Motor neuron (in vitro differentiated cells): ENCODE results near the gene SNX1. TPM values are rescaled to one million over a fixed set of nuclear protein-coding genes. Genes with fewer than 3 reads are reported as not detected.

Source experiments
- ATAC-seq, 8 experiments: fragments of 200-7000 bp; cut with Tn5 transposase; replicated peaks in 6 of 8; 2 replicates each; pipeline ENCODE4 v1.8.0; 2021; ENCODE audit warnings: mild to moderate bottlenecking in 8 of 8, moderate library complexity in 8 of 8
- H3K27ac ChIP-seq, 2 donors: fragments of 250-450 bp; sonication (Bioruptor Pico); 2 replicates each; pipeline ENCODE4 v1.9.0; 2021; ENCODE audit warnings: antibody characterized with exemption in 2 of 2, mild to moderate bottlenecking in 2 of 2, moderate library complexity in 1 of 2
- H3K4me1 ChIP-seq, 2 donors: fragments of 250-450 bp; sonication (Bioruptor Pico); replicated peaks in 1 of 2; 2 replicates each; pipeline ENCODE4 v1.6.1; 2021; ENCODE audit warnings: antibody characterized with exemption in 2 of 2, mild to moderate bottlenecking in 2 of 2, moderate library complexity in 1 of 2
- H3K4me3 ChIP-seq, 5 donors: fragments of 250-450 bp; sonication (Bioruptor Pico); 2 replicates each; pipeline ENCODE4 v1.9.0; 2021; ENCODE audit warnings: antibody characterized with exemption in 5 of 5, mild to moderate bottlenecking in 5 of 5, moderate library complexity in 4 of 5
- WGBS, 10 experiments: fragments of 450-650 bp; shearing (Covaris generic); methylation state at CpG; one replicate each; pipeline ENCODE4 v1.0.0; 2022; 5-methylcytosine and 5-hydroxymethylcytosine counted together
- in situ Hi-C, 9 experiments: fragments of 400-800 bp; cut with MboI; loops; one replicate each; pipeline ENCODE4 v1.15.0; 2021; ENCODE audit warnings: low sequenced_read_pairs in 9 of 9, low pct_unique_long_range_greater_than_20kb in 2 of 9; ENCODE audit not compliant: unreplicated experiment in 9 of 9
- total RNA-seq, 8 experiments: library from RNA; unstranded; fragments of 300-600 nt; gene quantifications; 2 replicates each; pipeline versions ENCODE4 v1.2.3 to v1.2.4, GENCODE V29; 2022

The SNX1 gene
- total RNA-seq, 8 experiments from 2014 or later: 18.4 to 106 (median 41.6) TPM

- no peak overlapping the region for H3K4me3 ChIP-seq
- in situ Hi-C loops: no loop called here
- H3K27ac ChIP-seq: no peak overlapping the region
- 53 to 100% (median 94%) methylated on average over 1 to 7 of the region's 16 CpGs; no CpG with 5 or more reads in 2 of the 10 experiments for WGBS, 10 experiments
- no peak for ATAC-seq
- H3K4me1 ChIP-seq: peaks cover 8 to 18% of the 10 kb centered on the region in 2 donors
These were observed 61.0 kb downstream of the SNX1 start for GRCh38 chr15:64156652-64157331.

GRCh38 chr15:64157599-64158125, 61.9 kb downstream of the SNX1 start:
- Histone ChIP-seq H3K4me3 (no peak overlapping the region), H3K27ac (no peak overlapping the region), H3K4me1 (peaks cover 10 to 15% of the 10 kb centered on the region in 2 donors)
- no peak for ATAC-seq
- 83 to 100% (median 93%) methylated on average over 1 of the region's 1 CpG; no CpG with 5 or more reads in 6 of the 10 experiments for WGBS, 10 experiments
- in situ Hi-C loops: no loop called here

GRCh38 chr15:64158363-64159134, 62.8 kb downstream of the SNX1 start:
- ATAC-seq: no peak
- in situ Hi-C loops: no loop called here
- 60 to 100% (median 91%) methylated on average over 1 to 10 of the region's 11 CpGs; no CpG with 5 or more reads in 1 of the 10 experiments for WGBS, 10 experiments
- no peak overlapping the region for H3K4me3 ChIP-seq
- peaks cover 11 to 13% of the 10 kb centered on the region in 2 donors for H3K4me1 ChIP-seq
- no peak overlapping the region for H3K27ac ChIP-seq

- in situ Hi-C loops: no loop called here
- 0 to 73% (median 43%) methylated on average over 2 to 7 of the region's 12 CpGs; no CpG with 5 or more reads in 3 of the 10 experiments for WGBS, 10 experiments
- Histone ChIP-seq H3K27ac (peak overlapping the region; percentile 82 to 84), H3K4me3 (peak overlapping the region; percentile 56 to 100 (median 80)), H3K4me1 (peaks cover 18 to 20% of the 10 kb centered on the region in 2 donors)
- no peak for ATAC-seq
These were observed 66.1 kb downstream of the SNX1 start for GRCh38 chr15:64161688-64162477.

GRCh38 chr15:64162478-64162868, 66.7 kb downstream of the SNX1 start:
- Histone ChIP-seq H3K4me1 (peaks cover 18 to 20% of the 10 kb centered on the region in 2 donors), H3K4me3 (peak overlapping the region; percentile 56 to 100 (median 80)), H3K27ac (peak overlapping the region; percentile 82 to 84)
- in situ Hi-C loops: no loop called here
- peak; percentile 12 to 37 (median 31) for ATAC-seq
- 0 to 2% methylated on average over 2 to 9 of the region's 21 CpGs; no CpG with 5 or more reads in 8 of the 10 experiments for WGBS, 10 experiments

GRCh38 chr15:64162869-64163658, 67.3 kb downstream of the SNX1 start, which contains the start of gene PPIB:
TSS of gene PPIB (minus strand) at chr15:64163022. CDS start at chr15:64162986, 36 bp downstream.
- peaks cover 18 to 20% of the 10 kb centered on the region in 2 donors for H3K4me1 ChIP-seq
- WGBS, 10 experiments: 0 to 100% (median 14%) methylated on average over 1 to 13 of the region's 69 CpGs
- in situ Hi-C loops: no loop called here
- peak; percentile 83 to 97 (median 95) for ATAC-seq
- peak within 1 kb of the TSS; percentile 56 to 100 (median 80) for H3K4me3 ChIP-seq
- peak within 1 kb of the TSS; percentile 82 to 84 for H3K27ac ChIP-seq

- ATAC-seq: peak; percentile 0 to 27 (median 4)
- 7 to 77% (median 44%) methylated on average over 3 to 14 of the region's 14 CpGs for WGBS, 10 experiments
- in situ Hi-C loops: no loop called here
- peak overlapping the region; percentile 21 to 100 (median 79) for H3K4me3 ChIP-seq
- peak overlapping the region; percentile 18 to 51 for H3K27ac ChIP-seq
- peaks cover 18 to 20% of the 10 kb centered on the region in 2 donors for H3K4me1 ChIP-seq
These were observed 68.0 kb downstream of the SNX1 start for GRCh38 chr15:64163659-64164362.

- ATAC-seq: no peak
- H3K4me3 ChIP-seq: no peak overlapping the region
- WGBS, 10 experiments: 60 to 100% (median 100%) methylated on average over 1 to 3 of the region's 4 CpGs; no CpG with 5 or more reads in 5 of the 10 experiments
- no peak overlapping the region for H3K27ac ChIP-seq
- peaks cover 18 to 20% of the 10 kb centered on the region in 2 donors for H3K4me1 ChIP-seq
- in situ Hi-C loops: no loop called here
These were observed 68.7 kb downstream of the SNX1 start for GRCh38 chr15:64164436-64164835.

GRCh38 chr15:64166102-64166890, 70.5 kb downstream of the SNX1 start:
- in situ Hi-C loops: no loop called here
- Histone ChIP-seq H3K4me1 (peaks cover 14 to 17% of the 10 kb centered on the region in 2 donors), H3K27ac (no peak overlapping the region), H3K4me3 (no peak overlapping the region)
- peak in 3 of 8 experiments; percentile 2 to 10 (median 5) for ATAC-seq
- 9 to 100% (median 83%) methylated on average over 1 to 5 of the region's 5 CpGs; no CpG with 5 or more reads in 1 of the 10 experiments for WGBS, 10 experiments

- no peak overlapping the region for H3K4me3 ChIP-seq
- peak in 5 of 8 experiments; percentile 74 to 97 (median 93) for ATAC-seq
- peaks cover 8 to 9% of the 10 kb centered on the region in 2 donors for H3K4me1 ChIP-seq
- no peak overlapping the region for H3K27ac ChIP-seq
- in situ Hi-C loops: no loop called here
- 54 to 96% (median 77%) methylated on average over 1 to 7 of the region's 8 CpGs; no CpG with 5 or more reads in 2 of the 10 experiments for whole genome bisulfite sequencing, 10 experiments
These were observed 84.5 kb downstream of the SNX1 start for GRCh38 chr15:64180235-64180824.
